Measurements from ENCODE around the gene VPS25.
"Not testable (repeated sequence)": the region's sequence is repeated elsewhere in the genome, so short reads cannot be mapped to it uniquely, and the experiment has no call there.

VPS25 gene

DNA sequence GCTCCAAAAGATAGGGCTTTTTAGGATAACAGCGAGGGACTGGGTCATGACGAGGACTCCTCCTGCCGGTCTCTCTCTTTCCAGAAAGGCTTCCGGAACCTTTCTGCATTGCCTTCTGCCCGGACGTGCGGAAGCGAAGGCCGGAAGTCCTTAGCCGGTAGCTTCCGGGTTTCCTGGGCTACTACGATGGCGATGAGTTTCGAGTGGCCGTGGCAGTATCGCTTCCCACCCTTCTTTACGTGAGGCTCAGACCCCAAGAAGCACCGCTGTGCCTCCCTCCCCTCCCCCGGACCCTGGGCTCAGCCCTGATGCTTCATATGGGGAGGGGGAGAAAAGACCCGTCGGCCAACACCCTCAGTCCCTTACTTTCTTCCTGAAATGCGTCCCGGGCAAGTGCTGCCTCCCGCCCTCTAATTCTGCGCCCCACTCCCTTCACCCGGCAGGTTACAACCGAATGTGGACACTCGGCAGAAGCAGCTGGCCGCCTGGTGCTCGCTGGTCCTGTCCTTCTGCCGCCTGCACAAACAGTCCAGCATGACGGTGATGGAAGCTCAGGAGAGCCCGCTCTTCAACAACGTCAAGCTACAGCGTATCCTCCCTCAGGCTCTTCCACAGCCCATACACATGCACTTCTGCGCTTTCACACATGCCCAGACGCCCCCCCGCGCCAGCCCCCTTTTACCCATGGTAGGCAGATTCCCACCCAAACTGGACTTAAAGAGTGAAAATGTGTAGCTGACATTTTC is at the start of gene VPS25:
Gene VPS25, plus strand, starts transcription at position 160 of the 746 bp plus-strand sequence. Its CDS starts 27 bp downstream, at position 187.
- DNase-seq (ENCODE audit: low read depth in 2 of 2): peak; percentile 44 to 54

DNA sequence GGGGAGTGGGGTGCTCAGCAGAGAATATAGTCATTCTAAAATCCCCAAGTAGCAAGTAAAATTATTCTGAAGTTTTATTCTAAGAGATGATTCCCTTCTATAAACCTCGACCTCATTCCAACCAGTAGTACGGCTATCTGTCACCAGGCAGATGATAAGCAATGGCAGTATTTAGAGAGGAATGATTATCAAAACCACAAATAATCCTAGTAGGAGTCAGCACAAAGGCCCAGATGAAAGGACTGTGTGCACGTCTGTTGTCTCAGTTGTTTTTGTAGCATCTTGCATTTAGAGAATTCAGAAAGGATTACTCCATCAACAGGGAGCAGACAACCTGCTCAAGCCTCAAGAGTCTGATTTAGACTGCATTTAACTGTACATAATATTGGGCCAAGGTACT is 49.6 kb upstream of the VPS25 start:
- DNase-seq (ENCODE audit: low read depth in 2 of 2): no peak

DNA sequence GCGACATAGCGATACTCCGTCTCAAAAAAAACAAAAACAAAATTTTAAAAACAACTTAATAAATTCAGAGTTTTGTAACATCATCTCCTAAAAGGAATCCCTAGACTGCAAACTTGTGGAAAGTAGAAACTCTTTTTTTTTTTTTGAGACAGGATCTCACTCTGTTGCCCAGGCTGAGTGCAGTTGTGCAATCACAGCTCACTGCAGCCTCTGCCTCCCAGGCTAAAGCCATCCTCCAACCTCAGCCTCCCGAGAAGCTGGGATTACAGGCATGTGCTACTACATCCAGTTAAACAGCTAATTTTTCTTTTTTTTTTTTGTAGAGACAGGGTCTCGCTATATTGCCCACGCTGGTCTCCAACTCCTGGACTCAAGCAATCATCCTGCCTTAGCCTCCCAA is 48.1 kb upstream of the VPS25 start:
- no peak for DNase-seq (ENCODE audit: low read depth in 2 of 2)

- no peak for DNase-seq (ENCODE audit: low read depth in 2 of 2)
Measured at GRCh38 chr17:42740699-42741098, 32.5 kb upstream of the VPS25 start.

- DNase-seq (ENCODE audit: low read depth in 2 of 2): not testable (repeated sequence)
Measured at GRCh38 chr17:42742916-42743315, 30.3 kb upstream of the VPS25 start.

GRCh38 chr17:42743595-42744282 is 29.5 kb upstream of the VPS25 start:
- DNase-seq (ENCODE audit: low read depth in 2 of 2): no peak

DNA sequence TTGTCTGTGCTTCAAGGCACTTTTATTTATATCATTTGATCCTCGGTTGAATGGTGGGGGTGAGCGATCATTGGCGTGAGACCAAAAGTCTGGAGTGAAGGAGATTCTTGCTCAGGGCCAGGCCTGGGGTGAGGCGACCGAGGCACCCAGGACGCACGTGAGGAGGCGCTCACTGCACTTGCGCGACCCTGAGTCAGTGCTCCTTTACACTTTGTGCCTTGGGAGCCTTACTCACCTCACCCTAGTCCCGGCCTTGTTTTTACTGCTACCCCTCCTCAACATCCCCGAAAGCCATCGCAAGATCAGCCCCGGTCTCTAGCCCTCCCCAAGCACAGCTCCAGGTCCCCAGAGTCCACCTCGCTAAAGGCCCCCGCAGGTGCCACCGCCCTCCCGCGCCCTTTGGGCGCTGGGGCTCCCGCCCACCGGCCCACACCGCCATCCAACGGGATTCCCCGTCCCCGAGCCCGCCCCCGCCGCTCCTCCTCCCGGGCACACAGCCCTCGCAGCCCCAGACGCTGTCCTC is 28.9 kb upstream of the VPS25 start:
- DNase-seq (ENCODE audit: low read depth in 2 of 2): peak; percentile 26 to 64

DNA sequence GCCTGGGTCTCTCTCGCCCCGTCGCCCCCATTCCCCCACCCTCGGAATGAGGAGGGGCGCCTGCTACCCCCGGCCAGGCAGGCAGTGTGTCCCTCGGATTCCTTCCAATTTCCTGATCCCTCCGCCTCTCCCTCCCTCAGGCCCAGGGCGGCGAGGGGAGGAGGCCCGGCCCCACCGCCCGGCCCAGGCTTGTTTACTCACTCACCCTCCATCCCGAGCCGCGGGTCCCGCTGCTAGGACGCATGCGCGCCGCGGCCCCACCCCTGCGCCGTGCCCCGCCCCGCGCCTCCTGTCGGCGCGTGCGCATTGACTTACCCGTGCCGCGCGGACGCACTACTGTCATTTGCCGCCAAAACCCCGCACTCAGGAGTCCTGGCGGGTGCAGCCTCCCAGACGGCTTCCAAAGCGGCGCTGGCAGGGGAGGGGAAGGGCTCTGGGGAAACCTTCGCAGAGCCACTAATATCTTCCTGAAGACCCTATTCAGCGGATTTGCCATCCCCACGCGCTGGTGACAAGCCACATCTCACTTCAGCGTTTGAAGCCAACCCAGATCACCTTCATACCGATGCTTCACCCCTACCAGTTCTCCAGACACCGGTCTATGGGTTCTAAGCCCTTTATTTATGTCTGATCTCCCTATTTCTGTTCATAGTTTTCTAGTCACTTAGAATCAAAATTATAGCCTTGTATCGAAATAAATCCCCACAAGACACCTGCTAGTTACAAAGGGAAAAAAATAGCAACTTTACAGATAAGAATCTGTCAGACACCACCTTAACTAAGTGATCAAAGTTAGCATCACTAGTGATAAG is 28.2 kb upstream of the VPS25 start, which contains the start of gene EZH1:
Gene EZH1, minus strand, starts transcription at position 235 of the 812 bp plus-strand sequence. CDS start 16,099 bp downstream, outside the sequence.
- peak; percentile 82 to 85 for DNase-seq (ENCODE audit: low read depth in 2 of 2)

DNA sequence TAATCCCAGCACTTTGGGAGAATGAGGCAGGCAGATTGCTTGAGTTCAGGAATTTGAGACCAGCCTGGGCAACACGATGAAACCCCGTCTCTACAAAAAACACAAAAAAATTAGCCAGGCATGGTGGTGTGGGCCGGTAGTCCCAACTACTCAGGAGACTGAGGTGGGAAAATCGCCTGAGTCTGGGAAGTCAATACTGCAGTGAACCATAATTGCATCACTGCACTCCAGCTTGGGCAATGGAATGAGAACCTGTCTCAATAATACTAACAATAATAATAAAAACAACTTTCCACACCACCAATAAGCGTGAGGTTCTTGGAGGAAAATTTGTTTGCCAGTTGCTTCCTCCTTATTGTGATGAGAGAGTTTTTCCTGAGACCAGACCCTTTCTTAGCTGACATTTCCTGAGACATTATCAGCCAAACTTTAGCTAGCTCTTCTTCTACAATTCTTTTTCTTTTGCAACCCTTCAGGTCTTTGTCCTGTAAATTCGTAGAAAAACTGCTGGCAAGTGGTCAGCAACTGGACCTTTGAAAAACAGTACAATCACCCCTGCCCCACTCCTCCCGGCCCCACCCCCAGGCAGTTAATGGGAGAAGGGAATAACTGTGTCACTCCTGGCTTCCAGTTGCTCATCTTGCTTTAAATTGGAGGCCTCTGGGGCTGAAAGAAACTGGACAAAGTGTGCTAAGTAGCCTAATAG is 24.9 kb upstream of the VPS25 start:
- DNase-seq (ENCODE audit: low read depth in 2 of 2): no peak

- DNase-seq (ENCODE audit: low read depth in 2 of 2): no peak
Measured at GRCh38 chr17:42748908-42749798, 24.1 kb upstream of the VPS25 start.

GRCh38 chr17:42750739-42751344 is 22.4 kb upstream of the VPS25 start:
- no peak for DNase-seq (ENCODE audit: low read depth in 2 of 2)

DNA sequence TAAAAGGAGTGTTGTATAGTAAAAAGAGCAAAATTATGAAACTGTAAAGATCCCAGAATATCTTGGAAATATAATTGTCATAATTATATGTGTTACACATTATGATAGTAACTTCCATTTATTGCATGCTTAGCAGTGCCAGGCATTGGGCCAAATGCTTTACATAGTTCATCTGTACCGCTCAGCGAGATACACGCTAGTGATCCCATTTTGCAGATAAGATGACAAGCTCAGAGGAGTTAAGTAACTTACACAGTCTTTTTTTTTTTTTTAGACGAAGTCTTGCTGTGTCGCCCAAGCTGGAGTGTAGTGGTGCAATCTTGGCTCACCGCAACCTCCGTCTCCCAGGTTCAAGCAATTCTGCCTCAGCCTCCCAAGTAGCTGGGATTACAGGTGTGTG is 21.6 kb upstream of the VPS25 start:
- DNase-seq (ENCODE audit: low read depth in 2 of 2): no peak

GRCh38 chr17:42754782-42755181 is 18.5 kb upstream of the VPS25 start:
- no peak for DNase-seq (ENCODE audit: low read depth in 2 of 2)

DNA sequence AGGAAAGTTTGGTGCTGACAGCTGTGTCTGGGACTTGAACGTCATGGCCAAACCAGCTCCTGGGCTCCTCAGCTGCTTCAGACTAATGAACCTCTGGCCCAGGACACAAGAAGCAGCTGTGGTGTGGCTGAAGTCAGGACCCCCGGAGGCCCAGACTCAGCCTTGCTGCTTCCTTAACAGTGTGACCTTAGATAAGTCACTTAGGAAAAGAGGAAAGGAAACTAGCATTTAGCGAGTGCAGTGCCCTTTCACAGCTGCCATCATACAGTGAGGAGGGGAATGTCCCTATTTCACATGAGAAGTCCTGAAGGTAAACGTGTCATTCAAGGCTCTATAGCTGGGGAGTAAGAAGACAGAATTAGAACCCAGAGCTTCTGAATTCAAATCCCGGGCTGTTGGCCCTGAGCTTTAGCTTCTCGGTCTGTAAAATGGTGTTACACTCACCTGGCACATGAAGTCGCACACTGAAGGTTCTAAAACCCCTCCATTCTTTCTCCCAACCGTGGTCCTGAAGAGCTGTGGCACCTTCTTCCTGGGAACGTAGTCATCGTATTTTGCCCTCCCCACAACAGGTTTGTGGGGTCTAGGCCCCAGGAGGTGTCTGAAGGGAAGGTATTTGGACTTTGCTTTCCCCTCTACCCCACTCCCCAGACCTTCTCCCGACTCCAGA is 13.1 kb upstream of the VPS25 start:
- no peak for DNase-seq (ENCODE audit: low read depth in 2 of 2)

- DNase-seq (ENCODE audit: low read depth in 2 of 2): no peak
Measured at GRCh38 chr17:42760652-42761581, 12.3 kb upstream of the VPS25 start, which contains the start of gene RAMP2. Gene RAMP2 (plus strand): TSS chr17:42761227. CDS start chr17:42761262, 35 bp downstream.

DNA sequence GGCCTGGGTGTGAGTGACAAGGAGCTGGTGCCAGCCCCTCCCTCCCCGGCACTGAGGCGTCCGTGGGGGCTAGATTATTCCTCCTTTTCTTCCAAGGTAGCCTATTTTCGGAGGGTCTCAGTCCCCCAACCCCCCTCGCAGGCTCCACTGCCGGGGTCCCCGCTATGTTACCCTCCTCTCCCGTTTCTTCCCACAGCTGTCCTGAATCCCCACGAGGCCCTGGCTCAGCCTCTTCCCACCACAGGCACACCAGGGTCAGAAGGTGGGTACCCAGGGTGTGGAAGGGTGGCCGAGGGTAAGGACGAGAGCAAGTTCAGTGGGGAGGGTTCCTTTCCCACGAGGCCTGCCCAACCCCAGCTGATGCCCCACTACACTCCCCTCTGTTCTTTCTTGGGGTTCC is 11.6 kb upstream of the VPS25 start:
- no peak for DNase-seq (ENCODE audit: low read depth in 2 of 2)

DNA sequence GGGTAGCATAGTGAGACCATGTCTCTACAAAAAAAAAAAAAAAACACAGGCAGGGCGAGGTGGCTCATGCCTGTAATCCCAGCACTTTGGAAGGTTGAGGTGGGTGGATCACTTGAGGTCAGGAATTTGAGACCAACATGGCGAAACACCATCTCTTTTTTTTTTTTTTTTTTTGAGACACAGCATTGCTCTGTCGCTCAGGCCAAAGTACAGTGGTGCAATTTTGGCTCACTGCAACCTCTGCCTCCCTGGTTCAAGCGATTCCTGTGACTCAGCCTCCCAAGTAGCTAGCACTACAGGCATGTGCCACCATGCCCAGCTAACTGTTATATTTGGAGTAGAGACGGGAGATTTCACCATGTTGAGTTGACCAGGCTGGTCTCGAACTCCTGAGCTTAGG is 7.1 kb upstream of the VPS25 start:
- DNase-seq (ENCODE audit: low read depth in 2 of 2): no peak

DNA sequence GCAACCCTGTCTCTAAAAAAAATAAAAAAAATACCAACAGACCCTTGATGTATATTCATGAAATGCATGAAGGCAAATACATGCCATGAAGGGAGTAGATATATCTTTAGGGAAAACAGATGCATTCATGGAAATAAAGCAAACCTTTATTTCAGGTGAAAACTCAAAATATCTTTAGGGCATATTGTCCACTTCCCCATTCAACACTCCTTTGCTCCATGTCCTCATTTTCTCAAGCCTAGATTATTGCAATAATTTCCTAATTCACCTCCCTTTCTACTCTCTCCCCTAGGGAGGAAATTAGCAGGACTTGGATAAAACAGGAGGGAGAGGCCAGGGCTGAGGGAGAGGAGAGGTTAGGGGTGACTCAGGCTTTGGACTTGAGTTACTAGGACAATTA is 5.7 kb upstream of the VPS25 start:
- DNase-seq (ENCODE audit: low read depth in 2 of 2): no peak

Measured in stimulated activated CD4-positive, alpha-beta T cell treated with anti-CD3 and anti-CD28 coated beads, Interleukin-1b, Interleukin-23, amount 100 ng/mL, for 1 hour (primary cell).